PC-3 (cell line): ENCODE results near the gene BHLHE23. TPM values are rescaled to one million over a fixed set of nuclear protein-coding genes. Genes with fewer than 3 reads are reported as not detected.

Source experiments
- ATAC-seq: fragments of 200-7000 bp; cut with Tn5 transposase; 2 replicates; pipeline ENCODE4 v1.9.1; 2020; ENCODE audit warnings: mild to moderate bottlenecking, moderate library complexity
- BruUV-seq: library from RNA; stranded (reverse); fragments of 400-500 nt; replicated peaks from 2 replicates; lab custom pipeline; 2021; lab: Mats Ljungman, UMichigan
- CTCF ChIA-PET: fragments of 300-600 bp; sonication (Branson Sonifier 250); formaldehyde crosslinking; loops from one replicate; lab custom pipeline; 2022; ENCODE audit warnings: antibody characterized with exemption; lab: Charles Lee
- POLR2A ChIA-PET: fragments of 300-600 bp; sonication (Branson Sonifier 250); formaldehyde crosslinking; loops from one replicate; lab custom pipeline; 2022; ENCODE audit warnings: antibody characterized with exemption; ENCODE audit not compliant: unreplicated experiment; lab: Charles Lee
- DNase-seq: peaks from one replicate; pipeline ENCODE4 v3.0.0-alpha.2; 2015
- H2AFZ ChIP-seq: fragments of 300-600 bp; sonication (generic); 2 replicates; pipeline ENCODE4 v1.6.0; 2016; ENCODE audit warnings: antibody characterized with exemption, low read length
- H3F3A ChIP-seq: fragments of 300-600 bp; sonication (generic); one replicate; pipeline ENCODE4 v1.6.0; 2017; ENCODE audit warnings: antibody characterized with exemption, low read length, control low read depth, mild to moderate bottlenecking; ENCODE audit not compliant: unreplicated experiment
- H3K27ac ChIP-seq: fragments of 300-600 bp; sonication (generic); 2 replicates; pipeline ENCODE4 v1.5.1; 2016; ENCODE audit warnings: mild to moderate bottlenecking, low read length
- H3K27me3 ChIP-seq: fragments of 300-600 bp; sonication (generic); 2 replicates; pipeline ENCODE4 v1.6.1; 2016; ENCODE audit warnings: low read length, mixed read lengths
- H3K36me3 ChIP-seq: fragments of 300-600 bp; sonication (generic); 2 replicates; pipeline ENCODE4 v1.6.1; 2016; ENCODE audit warnings: low read depth, mixed run types, low read length, mixed read lengths
- H3K4me1 ChIP-seq: fragments of 300-600 bp; sonication (generic); 2 replicates; pipeline ENCODE4 v1.5.1; 2016; ENCODE audit warnings: low read length; ENCODE audit not compliant: insufficient read depth
- H3K4me2 ChIP-seq: fragments of 300-600 bp; sonication (generic); 2 replicates; pipeline ENCODE4 v1.6.0; 2016; ENCODE audit warnings: low read length
- H3K4me3 ChIP-seq: fragments of 300-600 bp; sonication (generic); 2 replicates; pipeline ENCODE4 v1.5.1; 2016; ENCODE audit warnings: mild to moderate bottlenecking, low read length, mixed read lengths
- H3K79me2 ChIP-seq: fragments of 300-600 bp; sonication (generic); 2 replicates; pipeline ENCODE4 v1.6.1; 2017; ENCODE audit warnings: low read length, mixed read lengths
- H3K9ac ChIP-seq: fragments of 300-600 bp; sonication (generic); 2 replicates; pipeline ENCODE4 v1.6.0; 2016; ENCODE audit warnings: mild to moderate bottlenecking, low read length
- H3K9me2 ChIP-seq: fragments of 300-600 bp; sonication (generic); replicated peaks from 2 replicates; pipeline ENCODE4 v1.6.1; 2016; ENCODE audit warnings: mixed run types, low read length, mixed read lengths
- H3K9me3 ChIP-seq: fragments of 300-600 bp; sonication (generic); 2 replicates; pipeline ENCODE4 v1.6.1; 2016; ENCODE audit warnings: low read length, mixed read lengths
- H4K20me1 ChIP-seq: fragments of 300-600 bp; sonication (generic); 2 replicates; pipeline ENCODE4 v1.6.1; 2016; ENCODE audit warnings: low read length, mixed read lengths
- EZH2 ChIP-seq: fragments of 300-600 bp; sonication (generic); IDR thresholded peaks from one replicate; pipeline ENCODE4 v1.6.1; 2017; ENCODE audit warnings: antibody characterized with exemption, mild to moderate bottlenecking, low read length; ENCODE audit not compliant: unreplicated experiment
- EZH2phosphoT487 ChIP-seq: fragments of 300-600 bp; sonication (generic); IDR thresholded peaks from 2 replicates; pipeline ENCODE4 v1.6.1; 2018; ENCODE audit warnings: mild to moderate bottlenecking, antibody characterized with exemption, low read length, borderline replicate concordance
- intact Hi-C: fragments of 100-400 bp; cut with micrococcal nuclease; formaldehyde crosslinking; loops from 2 replicates; pipeline ENCODE4 v1.9.0; 2023
- total RNA-seq: library from RNA; depleted of rRNA; stranded (reverse); fragments of >200 nt; gene quantifications from 2 replicates; pipeline ENCODE4 v1.2.3, GENCODE V29; 2014
- TF ChIP-seq, protein P1 (sequence below): fragments of 300-600 bp; sonication (generic); conservative IDR thresholded peaks from 2 replicates; pipeline ENCODE4 v1.5.1; 2017; ENCODE audit warnings: antibody characterized with exemption, low read depth, mild to moderate bottlenecking, low read length

The BHLHE23 gene
- total RNA-seq, 1 experiment from 2014 or later = not detected

DNA sequence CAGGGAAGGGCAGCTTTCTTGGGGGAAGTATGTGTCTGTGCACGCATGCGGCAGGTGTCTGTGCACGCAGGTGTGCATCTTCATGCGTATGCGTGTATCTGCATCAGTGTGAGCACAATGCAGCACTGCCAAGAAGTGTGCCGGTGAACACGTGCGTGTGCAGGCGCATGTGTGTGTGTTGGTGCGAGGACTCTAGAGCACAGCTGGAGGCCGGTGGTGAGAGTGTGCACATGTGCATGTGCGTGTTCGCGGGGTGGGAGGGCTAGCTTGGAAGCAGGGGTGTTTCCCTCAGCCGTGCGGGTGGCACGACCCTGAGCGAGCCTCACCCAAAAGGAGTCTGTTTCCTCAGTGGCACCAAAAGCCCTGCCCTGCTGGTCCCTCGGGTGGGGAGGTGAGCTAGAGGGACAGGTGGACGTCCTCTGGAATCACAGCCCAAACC is 46.7 kb downstream of the BHLHE23 start:
- no peak overlapping the region for H3K4me2 ChIP-seq
- H4K20me1 ChIP-seq = no peaks in the 10 kb centered on the region
- H3K9me2 ChIP-seq = no peaks in the 10 kb centered on the region
- no peaks in the 10 kb centered on the region; the same call in 1 of the 2 replicates for H3K4me1 ChIP-seq
- no peaks in the 10 kb centered on the region for H3K36me3 ChIP-seq
- intact Hi-C loops = no loop called here
- no peak overlapping the region for H3K9ac ChIP-seq
- TF ChIP-seq, protein P1, sequence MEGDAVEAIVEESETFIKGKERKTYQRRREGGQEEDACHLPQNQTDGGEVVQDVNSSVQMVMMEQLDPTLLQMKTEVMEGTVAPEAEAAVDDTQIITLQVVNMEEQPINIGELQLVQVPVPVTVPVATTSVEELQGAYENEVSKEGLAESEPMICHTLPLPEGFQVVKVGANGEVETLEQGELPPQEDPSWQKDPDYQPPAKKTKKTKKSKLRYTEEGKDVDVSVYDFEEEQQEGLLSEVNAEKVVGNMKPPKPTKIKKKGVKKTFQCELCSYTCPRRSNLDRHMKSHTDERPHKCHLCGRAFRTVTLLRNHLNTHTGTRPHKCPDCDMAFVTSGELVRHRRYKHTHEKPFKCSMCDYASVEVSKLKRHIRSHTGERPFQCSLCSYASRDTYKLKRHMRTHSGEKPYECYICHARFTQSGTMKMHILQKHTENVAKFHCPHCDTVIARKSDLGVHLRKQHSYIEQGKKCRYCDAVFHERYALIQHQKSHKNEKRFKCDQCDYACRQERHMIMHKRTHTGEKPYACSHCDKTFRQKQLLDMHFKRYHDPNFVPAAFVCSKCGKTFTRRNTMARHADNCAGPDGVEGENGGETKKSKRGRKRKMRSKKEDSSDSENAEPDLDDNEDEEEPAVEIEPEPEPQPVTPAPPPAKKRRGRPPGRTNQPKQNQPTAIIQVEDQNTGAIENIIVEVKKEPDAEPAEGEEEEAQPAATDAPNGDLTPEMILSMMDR = no peak
- TF ChIP-seq EZH2phosphoT487 = no peak
- no peak for TF ChIP-seq EZH2
- BruUV-seq = no TSS peak
- no peaks in the 10 kb centered on the region for H3K9me3 ChIP-seq
- H3K27me3 ChIP-seq = peaks cover 9% of the 10 kb centered on the region; the same call in 1 of the 2 replicates
- ChIA-PET CTCF (no interaction called here), POLR2A (no interaction called here)
- H3K4me3 ChIP-seq = no peak overlapping the region
- no peak overlapping the region for H2AFZ ChIP-seq
- no peaks in the 10 kb centered on the region for H3K79me2 ChIP-seq
- ATAC-seq (no peak), DNase-seq (no peak)
- H3F3A ChIP-seq = no peaks in the 10 kb centered on the region
- H3K27ac ChIP-seq = no peak overlapping the region

DNA sequence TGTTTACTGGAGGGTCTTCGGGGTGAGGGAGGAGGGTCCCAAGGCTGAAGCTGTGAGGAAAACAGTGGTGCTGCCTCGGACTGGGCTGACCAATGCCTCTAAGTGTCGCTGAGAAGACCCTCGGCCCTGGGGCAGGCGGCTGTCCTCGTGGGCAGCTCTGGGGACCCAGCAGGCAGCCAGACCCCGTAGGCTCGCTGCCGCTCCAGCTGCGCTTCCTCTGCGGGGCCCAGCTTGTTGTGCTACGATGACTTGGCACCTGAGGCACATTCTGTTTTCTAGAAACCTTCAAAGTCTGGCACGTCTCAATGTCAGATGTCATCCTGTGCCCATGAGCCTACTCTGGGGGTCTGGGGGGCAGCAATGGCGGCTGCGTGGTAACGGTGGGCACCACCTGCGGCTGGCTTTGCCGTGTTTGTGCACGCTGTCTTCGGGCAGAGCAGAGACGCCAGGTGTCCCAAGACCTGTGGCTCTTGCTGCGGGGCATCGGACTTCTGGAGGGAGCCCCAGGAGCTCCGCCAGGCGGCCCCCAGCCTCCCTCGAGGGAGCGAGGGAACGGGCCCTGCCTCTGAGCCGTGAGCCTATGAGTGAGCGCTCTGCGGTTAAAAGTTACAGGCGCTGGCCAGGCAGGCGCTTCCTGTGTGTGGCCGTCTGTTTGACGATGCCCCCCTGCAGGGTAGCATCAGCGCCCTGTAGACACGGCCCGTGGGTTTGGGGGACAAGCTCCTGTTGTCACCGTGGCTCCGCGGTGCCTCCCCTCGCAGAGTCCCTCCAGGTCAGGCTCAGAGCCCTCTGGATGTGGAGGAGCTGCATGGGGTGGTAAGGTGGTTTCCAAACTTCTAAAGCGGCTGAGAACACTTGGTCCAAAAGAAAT is 47.4 kb downstream of the BHLHE23 start:
- DNase-seq = no peak
- no peak overlapping the region for H3K4me2 ChIP-seq
- no peaks in the 10 kb centered on the region for H4K20me1 ChIP-seq
- H3K9me2 ChIP-seq = no peaks in the 10 kb centered on the region
- no peak overlapping the region for H3K4me3 ChIP-seq
- no peaks in the 10 kb centered on the region for H3K36me3 ChIP-seq
- ChIA-PET CTCF (no interaction called here), POLR2A (no interaction called here)
- ATAC-seq = no peak
- H3F3A ChIP-seq = no peaks in the 10 kb centered on the region
- no peak overlapping the region for H2AFZ ChIP-seq
- BruUV-seq = no TSS peak
- H3K9me3 ChIP-seq = no peaks in the 10 kb centered on the region
- H3K27me3 ChIP-seq = peaks cover 2% of the 10 kb centered on the region; the same call in 1 of the 2 replicates
- H3K9ac ChIP-seq = no peak overlapping the region
- H3K4me1 ChIP-seq = no peaks in the 10 kb centered on the region; the same call in 1 of the 2 replicates
- TF ChIP-seq, protein P1 = no peak
- TF ChIP-seq EZH2 (no peak), EZH2phosphoT487 (no peak)
- H3K27ac ChIP-seq = no peak overlapping the region
- no peaks in the 10 kb centered on the region for H3K79me2 ChIP-seq
- intact Hi-C loops = no loop called here
